Naive thymus-derived CD8-positive, alpha-beta T cell (primary cell): ENCODE results near the gene OTUD7B. TPM values are rescaled to one million over a fixed set of nuclear protein-coding genes. Genes with fewer than 3 reads are reported as not detected.

ENCODE experiments used
- ATAC-seq, 2 donors: fragments of 150-1000 bp; cut with Tn5 transposase in 1 of 2; sonication (Bioruptor Pico), chemical (Tn5 transposase) in 1 of 2; 1 replicate in 1 of 2; 2 replicates in 1 of 2; pipeline ENCODE4 v1.10.0; 2021; ENCODE audit warnings: mild to moderate bottlenecking in 2 of 2, moderate library complexity in 2 of 2
- POLR2A ChIA-PET: fragments of 350-600 bp; sonication (Branson Sonifier 250); formaldehyde crosslinking; loops from one replicate; lab custom pipeline; 2021; ENCODE audit warnings: antibody characterized with exemption; lab: Charles Lee
- DNase-seq, 10 donors: peaks; one replicate each; pipeline versions ENCODE4 v3.0.0 to v3.0.0-alpha.2; 2020 to 2022
- H3K27ac Mint-ChIP-seq, 10 donors: one replicate each; pipeline ENCODE4 v1.8.0; 2020 to 2022; ENCODE audit warnings: mild to moderate bottlenecking in 10 of 10, mixed read lengths in 10 of 10, moderate library complexity in 4 of 10, inconsistent platforms in 1 of 10
- H3K27me3 Mint-ChIP-seq, 5 donors: one replicate each; pipeline ENCODE4 v1.8.0; 2021 to 2022; ENCODE audit warnings: mixed read lengths in 5 of 5
- H3K36me3 Mint-ChIP-seq, 3 donors: one replicate each; pipeline ENCODE4 v1.8.0; 2020 to 2022; ENCODE audit warnings: mixed read lengths in 3 of 3, mild to moderate bottlenecking in 2 of 3, inconsistent platforms in 1 of 3
- H3K4me1 Mint-ChIP-seq, 4 donors: one replicate each; pipeline ENCODE4 v1.8.0; 2021 to 2022; ENCODE audit warnings: mixed read lengths in 4 of 4
- H3K4me3 Mint-ChIP-seq, 10 donors: one replicate each; pipeline ENCODE4 v1.8.0; 2020 to 2022; ENCODE audit warnings: mild to moderate bottlenecking in 10 of 10, mixed read lengths in 10 of 10, moderate library complexity in 6 of 10, inconsistent platforms in 1 of 10
- H3K9me3 Mint-ChIP-seq, 9 donors: one replicate each; pipeline ENCODE4 v1.8.0; 2020 to 2022; ENCODE audit warnings: mixed read lengths in 9 of 9, mild to moderate bottlenecking in 3 of 9, inconsistent platforms in 1 of 9, moderate library complexity in 1 of 9
- polyA plus RNA-seq, 3 donors: library from polyadenylated mRNA; unstranded; fragments of 300-500 nt; fragmentation: Illumina TruSeq; gene quantifications; one replicate each; pipeline ENCODE4 v1.2.3, GENCODE V29; 2021
- total RNA-seq, 8 experiments: library from RNA in 2 of 8; stranded (reverse) in 2 of 8; gene quantifications; one replicate each; pipeline ENCODE4 v1.2.3 and lab custom pipeline; 2021 to 2026

OTUD7B gene
- total and polyA plus RNA-seq, 5 experiments from 2014 or later = 0.16 to 11.3 (median 1.2) TPM

- POLR2A ChIA-PET = interaction anchor here (1.8 kb wide), 1 partner anchor 19 kb away, joined by 11 read pairs; a partner anchor contains a TSS
- Mint-ChIP-seq H3K27me3 (no peaks in the 10 kb centered on the region), H3K36me3 (peaks cover 0 to 3% (median 0%) of the 10 kb centered on the region in 3 donors), H3K27ac (no peak overlapping the region), H3K4me3 (peak overlapping the region in 1 of 10 donors; percentile 35), H3K4me1 (peaks cover 0 to 5% (median 1%) of the 10 kb centered on the region in 4 donors), H3K9me3 (no peaks in the 10 kb centered on the region)
- ATAC-seq = no peak
- no peak for DNase-seq
Observed at GRCh38 chr1:149906570-149907075, 103.9 kb downstream of the OTUD7B start.

- peak overlapping the region in 2 of 10 donors; percentile 51 to 55 for H3K27ac Mint-ChIP-seq
- H3K4me1 Mint-ChIP-seq = peaks cover 7 to 24% (median 16%) of the 10 kb centered on the region in 4 donors
- H3K4me3 Mint-ChIP-seq = no peak overlapping the region
- peaks cover 0 to 4% (median 0%) of the 10 kb centered on the region in 9 donors for H3K9me3 Mint-ChIP-seq
- no peaks in the 10 kb centered on the region for H3K27me3 Mint-ChIP-seq
- ATAC-seq = no peak
- peaks cover 0 to 3% (median 0%) of the 10 kb centered on the region in 3 donors for H3K36me3 Mint-ChIP-seq
- DNase-seq = no peak
- POLR2A ChIA-PET = interaction anchor here (0.6 kb wide), 1 partner anchor 579 kb away, joined by 10 read pairs; no protein-coding TSS in a partner anchor
Observed at GRCh38 chr1:149903836-149904491, 106.6 kb downstream of the OTUD7B start.

GRCh38 chr1:149899460-149900284 is 110.9 kb downstream of the OTUD7B start, which contains the start of gene BOLA1:
TSS of gene BOLA1 (plus strand) at chr1:149899568. CDS start at chr1:149900060, 492 bp downstream.
- Mint-ChIP-seq H3K9me3 (peaks cover 0 to 4% (median 0%) of the 10 kb centered on the region in 9 donors), H3K4me1 (peaks cover 6 to 26% (median 17%) of the 10 kb centered on the region in 4 donors), H3K27ac (peak within 1 kb of the TSS; percentile 89 to 98 (median 96)), H3K27me3 (peaks cover 0 to 2% (median 0%) of the 10 kb centered on the region in 5 donors), H3K4me3 (peak within 1 kb of the TSS; percentile 85 to 96 (median 94)), H3K36me3 (no peaks in the 10 kb centered on the region)
- peak; percentile 66 to 89 (median 76) for DNase-seq
- POLR2A ChIA-PET = interaction anchor here (1.0 to 5.5 kb wide), 9 partner anchors 12 to 250 kb away, joined by 3 to 88 read pairs (median 4); partner anchors contain the start of genes PLEKHO1 and SF3B4
- peak; percentile 98 to 99 for ATAC-seq

- Mint-ChIP-seq H3K4me1 (peaks cover 6 to 21% (median 17%) of the 10 kb centered on the region in 4 donors), H3K27me3 (peaks cover 0 to 2% (median 0%) of the 10 kb centered on the region in 5 donors), H3K4me3 (no peak overlapping the region), H3K36me3 (no peaks in the 10 kb centered on the region), H3K9me3 (peaks cover 0 to 4% (median 0%) of the 10 kb centered on the region in 9 donors), H3K27ac (no peak overlapping the region)
- POLR2A ChIA-PET = interaction anchor here (1.2 kb wide), 1 partner anchor 9 kb away, joined by 8 read pairs; a partner anchor contains a TSS
- ATAC-seq (no peak), DNase-seq (no peak)
Observed at GRCh38 chr1:149896575-149896974, 114.0 kb downstream of the OTUD7B start.

- DNase-seq (no peak), ATAC-seq (no peak)
- no peaks in the 10 kb centered on the region for H3K36me3 Mint-ChIP-seq
- peaks cover 0 to 4% (median under 1%) of the 10 kb centered on the region in 4 donors for H3K4me1 Mint-ChIP-seq
- no peak overlapping the region for H3K4me3 Mint-ChIP-seq
- H3K27me3 Mint-ChIP-seq = no peaks in the 10 kb centered on the region
- POLR2A ChIA-PET = interaction anchor here (1.4 to 7.6 kb wide), 14 partner anchors 10 to 1169 kb away, joined by 4 to 353 read pairs (median 22); partner anchors contain the start of genes ANP32E, BOLA1, PLEKHO1 and SF3B4
- H3K9me3 Mint-ChIP-seq = no peaks in the 10 kb centered on the region
- no peak overlapping the region for H3K27ac Mint-ChIP-seq
Observed at GRCh38 chr1:149888999-149889289, 121.6 kb downstream of the OTUD7B start.

GRCh38 chr1:149888247-149888998 is 122.1 kb downstream of the OTUD7B start:
- peak in 6 of 10 donors; percentile 50 to 81 (median 64) for DNase-seq
- Mint-ChIP-seq H3K27me3 (no peaks in the 10 kb centered on the region), H3K4me3 (no peak overlapping the region), H3K4me1 (peaks cover 0 to 5% (median 2%) of the 10 kb centered on the region in 4 donors), H3K27ac (no peak overlapping the region), H3K36me3 (no peaks in the 10 kb centered on the region), H3K9me3 (no peaks in the 10 kb centered on the region)
- peak in 1 of 2 donors; percentile 8 for ATAC-seq
- POLR2A ChIA-PET = interaction anchor here (0.5 to 7.6 kb wide), 36 partner anchors 8 to 1169 kb away, joined by 3 to 353 read pairs (median 9); partner anchors contain the start of genes ANP32E, BOLA1, CIART and OTUD7B

Other genes with a start within 250 kb of the OTUD7B start
- gene FCGR1A, start 228.0 kb downstream of the OTUD7B start, total RNA-seq = not detected
- under 1 TPM in 1 of 3 donors, not detected in 2; 0.37 TPM for gene FCGR1A, start 228.0 kb downstream of the OTUD7B start, polyA plus RNA-seq
- 10 to 100 TPM; 21.1 to 21.6 TPM for gene BOLA1, start 111.2 kb downstream of the OTUD7B start, total RNA-seq
- gene BOLA1, start 111.2 kb downstream of the OTUD7B start, polyA plus RNA-seq = 10 to 100 TPM; 19.7 to 34.1 (median 24.3) TPM
- 1 to 10 TPM; 3.0 TPM for gene SV2A, start 92.9 kb downstream of the OTUD7B start, total RNA-seq
- 1 to 10 TPM; 1.6 to 2.6 (median 2.3) TPM for gene SV2A, start 92.9 kb downstream of the OTUD7B start, polyA plus RNA-seq
- 10 to 100 TPM; 46.5 to 50.5 TPM for gene SF3B4, start 82.9 kb downstream of the OTUD7B start, total RNA-seq
- gene SF3B4, start 82.9 kb downstream of the OTUD7B start, polyA plus RNA-seq = 10 to 100 TPM; 55.7 to 90.4 (median 71.9) TPM
- 1 to 10 TPM; 1.5 TPM for gene MTMR11, start 73.8 kb downstream of the OTUD7B start, total RNA-seq
- under 1 TPM in 1 of 3 donors, not detected in 2; 0.09 TPM for gene MTMR11, start 73.8 kb downstream of the OTUD7B start, polyA plus RNA-seq
- 10 to 100 TPM; 34.1 to 39.8 TPM for gene VPS45, start 57.0 kb upstream of the OTUD7B start, total RNA-seq
- gene VPS45, start 57.0 kb upstream of the OTUD7B start, polyA plus RNA-seq = 10 to 100 TPM; 21.8 to 29.9 (median 27.8) TPM
- 100 to 1,000 TPM; 135 to 137 TPM for gene PLEKHO1, start 139.2 kb upstream of the OTUD7B start, total RNA-seq
- gene PLEKHO1, start 139.2 kb upstream of the OTUD7B start, polyA plus RNA-seq = 10 to 100 TPM; 19.4 to 30.8 (median 30.4) TPM
- 10 to 100 TPM; 44.8 to 51.3 TPM for gene ANP32E, start 225.4 kb upstream of the OTUD7B start, total RNA-seq
- gene ANP32E, start 225.4 kb upstream of the OTUD7B start, polyA plus RNA-seq = 10 to 100 TPM; 47.5 to 51.0 (median 50.3) TPM
- not detected for gene CA14, start 247.0 kb upstream of the OTUD7B start, total RNA-seq
- 1 to 10 TPM in 1 of 3 donors, under 1 TPM in 2; 0.20 to 1.0 (median 0.37) TPM for gene CA14, start 247.0 kb upstream of the OTUD7B start, polyA plus RNA-seq